GM19238 (cell line): ENCODE measurements around the gene CDCA4.

ENCODE experiments used
- DNase-seq: peaks from one replicate; pipeline ENCODE4 v3.0.0; 2011; ENCODE audit warnings: low spot score; ENCODE audit not compliant: insufficient read length

CDCA4 gene

GRCh38 chr14:105014631-105015030 is 6.3 kb downstream of the CDCA4 start:
- DNase-seq: no peak

GRCh38 chr14:105014032-105014431 is 6.9 kb downstream of the CDCA4 start:
- no peak for DNase-seq

GRCh38 chr14:105013150-105013785 is 7.6 kb downstream of the CDCA4 start:
- DNase-seq: no peak

GRCh38 chr14:105012171-105012985 is 8.5 kb downstream of the CDCA4 start:
- no peak for DNase-seq

- no peak for DNase-seq
Measured at GRCh38 chr14:105011312-105011990, 9.4 kb downstream of the CDCA4 start.

- no peak for DNase-seq
Measured at GRCh38 chr14:105010891-105011291, 10.0 kb downstream of the CDCA4 start.

GRCh38 chr14:105010106-105010505 is 10.8 kb downstream of the CDCA4 start:
- no peak for DNase-seq

- DNase-seq: no peak
Measured at GRCh38 chr14:105007593-105008264, 13.2 kb downstream of the CDCA4 start.

- DNase-seq: no peak
Measured at GRCh38 chr14:105006831-105007592, 13.9 kb downstream of the CDCA4 start.

GRCh38 chr14:105005929-105006830 is 14.7 kb downstream of the CDCA4 start:
- no peak for DNase-seq

GRCh38 chr14:105005329-105005928 is 15.5 kb downstream of the CDCA4 start:
- no peak for DNase-seq

GRCh38 chr14:104999361-104999760 is 21.5 kb downstream of the CDCA4 start:
- DNase-seq: no peak

GRCh38 chr14:104998801-104999200 is 22.1 kb downstream of the CDCA4 start:
- no peak for DNase-seq

- no peak for DNase-seq
Measured at GRCh38 chr14:104996483-104996882, 24.4 kb downstream of the CDCA4 start.

- DNase-seq: no peak
Measured at GRCh38 chr14:104996032-104996431, 24.9 kb downstream of the CDCA4 start.

- DNase-seq: no peak
Measured at GRCh38 chr14:104994978-104995377, 25.9 kb downstream of the CDCA4 start.

- no peak for DNase-seq
Measured at GRCh38 chr14:104993808-104994591, 26.9 kb downstream of the CDCA4 start.

- no peak for DNase-seq
Measured at GRCh38 chr14:104993306-104993705, 27.6 kb downstream of the CDCA4 start.

GRCh38 chr14:104992501-104992900 is 28.4 kb downstream of the CDCA4 start:
- no peak for DNase-seq
